GM21447 (cell line): ENCODE measurements around the gene SMARCAL1.

Experiments used
- ATAC-seq: cut with Tn5 transposase; IDR thresholded peaks from one replicate; pipeline ENCODE4 v1.9.1; 2021; ENCODE audit not compliant: unreplicated experiment

SMARCAL1 gene

GRCh38 chr2:216392018-216392562, 20.2 kb upstream of the SMARCAL1 start:
- no peak for ATAC-seq

- ATAC-seq, result no peak
Measured at GRCh38 chr2:216392945-216393840, 19.1 kb upstream of the SMARCAL1 start.

- ATAC-seq, result no peak
Measured at GRCh38 chr2:216394881-216395280, 17.4 kb upstream of the SMARCAL1 start.

DNA sequence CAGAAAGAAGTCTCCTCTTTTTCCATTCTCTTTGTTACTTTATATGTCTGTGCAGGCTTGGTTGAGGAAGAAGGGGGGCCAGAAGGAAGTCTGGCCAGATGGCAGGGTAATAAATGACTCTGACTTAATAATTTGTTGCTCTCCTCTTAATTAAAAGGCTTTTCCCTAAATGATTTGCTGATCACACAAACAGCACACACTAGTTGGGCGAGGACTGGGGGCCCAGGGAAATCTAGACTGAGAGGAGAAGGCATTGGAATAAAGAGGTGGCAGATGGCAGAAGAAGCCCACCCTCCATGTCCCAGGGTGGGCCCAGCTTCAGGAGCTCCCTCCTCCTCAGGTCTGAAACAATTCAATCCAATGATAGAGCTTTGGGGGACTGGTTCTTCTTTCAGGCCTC, 12.7 kb upstream of the SMARCAL1 start:
- no peak for ATAC-seq

- ATAC-seq, result no peak
Measured at GRCh38 chr2:216402751-216403150, 9.5 kb upstream of the SMARCAL1 start.

DNA sequence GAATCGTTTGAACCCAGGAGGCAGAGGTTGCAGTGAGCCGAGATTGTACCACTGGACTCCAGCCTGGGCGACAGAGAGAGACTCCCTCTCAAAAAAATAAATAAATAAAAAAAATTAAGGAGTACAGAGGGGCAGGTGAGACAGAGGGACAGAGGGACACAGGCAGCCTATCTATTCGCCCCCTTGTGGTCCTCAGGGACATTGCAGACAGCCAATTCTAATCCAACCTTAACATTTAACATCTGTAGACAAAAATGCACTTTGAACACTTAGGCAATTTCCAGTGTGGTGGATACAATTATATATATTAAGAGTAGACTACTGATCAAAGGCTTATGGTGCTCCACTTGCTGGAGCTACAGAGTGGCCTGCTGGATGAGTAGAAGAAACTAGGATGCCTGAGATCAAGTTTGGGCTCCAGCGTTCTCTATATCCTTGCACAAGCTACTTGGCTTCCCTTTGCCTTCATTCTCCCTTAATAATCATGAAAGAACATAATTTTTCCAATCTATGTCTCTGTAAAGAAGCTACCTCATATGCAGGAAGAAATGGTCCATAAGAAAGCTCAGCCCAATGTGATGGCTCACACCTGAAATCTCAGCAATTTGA, 8.2 kb upstream of the SMARCAL1 start:
- ATAC-seq, result peak; percentile 66

DNA sequence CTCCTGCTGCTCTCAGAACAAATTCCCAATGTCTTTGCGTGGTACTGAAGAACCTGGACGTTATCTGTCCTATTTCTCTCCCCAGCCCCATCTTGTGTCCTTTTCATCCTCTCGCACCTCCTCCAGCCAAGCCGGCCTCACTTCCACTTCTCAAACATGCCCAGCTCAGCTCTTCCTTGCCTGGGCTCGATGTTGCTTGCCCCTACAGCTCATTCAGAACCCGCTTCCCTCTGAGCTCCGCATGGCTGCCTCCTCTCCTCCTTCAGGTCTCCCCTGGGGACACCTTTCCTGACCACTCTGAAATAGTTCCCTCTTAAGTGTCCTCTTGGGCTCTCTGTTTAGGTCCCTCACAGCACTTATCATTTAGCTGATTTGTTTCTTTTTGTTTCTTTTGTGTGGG, 6.7 kb upstream of the SMARCAL1 start:
- ATAC-seq, result no peak

GRCh38 chr2:216406826-216407225, 5.5 kb upstream of the SMARCAL1 start:
- ATAC-seq, result no peak

- no peak for ATAC-seq
Measured at GRCh38 chr2:216408426-216409290, 3.6 kb upstream of the SMARCAL1 start.

GRCh38 chr2:216410550-216410949, 1.7 kb upstream of the SMARCAL1 start:
- ATAC-seq, result no peak

DNA sequence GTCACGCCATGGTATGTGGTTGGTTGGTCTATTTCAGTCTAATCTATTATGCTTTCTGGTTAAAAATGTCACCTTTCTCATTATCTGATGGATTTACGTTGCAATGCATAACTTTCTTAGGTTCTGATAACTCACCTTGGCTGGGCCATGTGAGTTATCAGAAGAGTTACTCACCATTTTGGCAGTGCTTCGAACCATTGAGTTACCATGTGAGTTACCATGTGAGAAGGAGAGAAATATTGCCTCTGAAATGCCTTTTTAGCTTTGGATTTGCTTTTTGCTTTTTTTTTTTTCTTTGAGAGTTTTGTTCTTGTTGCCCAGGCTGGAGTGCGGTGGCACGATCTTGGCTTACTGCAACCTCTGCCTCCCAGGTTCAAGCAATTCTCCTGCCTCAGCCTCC, 1.6 kb downstream of the SMARCAL1 start:
- no peak for ATAC-seq

DNA sequence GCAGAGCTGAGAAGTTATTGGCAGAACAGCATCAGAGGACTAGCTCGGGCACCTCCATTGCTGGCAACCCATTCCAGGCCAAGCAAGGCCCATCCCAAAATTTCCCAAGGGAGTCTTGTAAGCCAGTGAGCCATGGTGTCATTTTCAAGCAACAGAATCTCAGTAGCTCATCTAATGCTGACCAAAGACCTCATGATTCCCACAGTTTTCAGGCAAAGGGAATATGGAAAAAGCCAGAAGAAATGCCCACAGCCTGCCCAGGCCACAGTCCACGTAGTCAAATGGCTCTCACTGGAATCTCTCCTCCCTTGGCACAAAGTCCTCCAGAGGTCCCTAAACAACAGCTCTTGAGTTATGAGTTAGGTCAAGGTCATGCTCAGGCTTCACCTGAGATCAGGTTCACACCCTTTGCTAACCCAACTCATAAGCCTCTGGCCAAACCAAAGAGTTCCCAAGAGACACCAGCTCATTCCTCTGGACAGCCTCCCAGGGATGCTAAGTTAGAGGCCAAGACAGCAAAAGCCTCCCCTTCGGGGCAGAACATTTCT, 2.6 kb downstream of the SMARCAL1 start:
- ATAC-seq, result no peak

DNA sequence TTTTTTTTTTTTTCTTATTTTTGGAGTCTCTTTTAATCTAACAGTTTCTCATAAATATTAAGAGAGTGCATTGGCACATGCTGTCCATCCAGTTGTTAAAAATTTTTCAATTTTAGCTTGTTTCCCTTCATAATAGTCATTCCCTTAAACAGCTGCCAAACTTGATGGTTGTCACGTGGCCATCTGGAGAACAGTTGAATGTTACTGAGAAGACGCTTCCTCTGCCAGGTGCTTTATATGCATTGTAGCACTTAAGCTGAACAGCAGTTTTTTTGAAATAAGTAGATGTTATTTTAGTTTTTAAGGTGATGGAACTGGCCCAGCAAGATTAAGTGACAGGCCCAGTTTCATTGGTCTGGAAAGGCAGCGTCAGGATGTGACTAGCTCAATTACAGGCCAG, 3.3 kb downstream of the SMARCAL1 start:
- no peak for ATAC-seq

GRCh38 chr2:216416571-216417307, 4.5 kb downstream of the SMARCAL1 start:
- ATAC-seq, result no peak

GRCh38 chr2:216418981-216419380, 6.7 kb downstream of the SMARCAL1 start:
- no peak for ATAC-seq

DNA sequence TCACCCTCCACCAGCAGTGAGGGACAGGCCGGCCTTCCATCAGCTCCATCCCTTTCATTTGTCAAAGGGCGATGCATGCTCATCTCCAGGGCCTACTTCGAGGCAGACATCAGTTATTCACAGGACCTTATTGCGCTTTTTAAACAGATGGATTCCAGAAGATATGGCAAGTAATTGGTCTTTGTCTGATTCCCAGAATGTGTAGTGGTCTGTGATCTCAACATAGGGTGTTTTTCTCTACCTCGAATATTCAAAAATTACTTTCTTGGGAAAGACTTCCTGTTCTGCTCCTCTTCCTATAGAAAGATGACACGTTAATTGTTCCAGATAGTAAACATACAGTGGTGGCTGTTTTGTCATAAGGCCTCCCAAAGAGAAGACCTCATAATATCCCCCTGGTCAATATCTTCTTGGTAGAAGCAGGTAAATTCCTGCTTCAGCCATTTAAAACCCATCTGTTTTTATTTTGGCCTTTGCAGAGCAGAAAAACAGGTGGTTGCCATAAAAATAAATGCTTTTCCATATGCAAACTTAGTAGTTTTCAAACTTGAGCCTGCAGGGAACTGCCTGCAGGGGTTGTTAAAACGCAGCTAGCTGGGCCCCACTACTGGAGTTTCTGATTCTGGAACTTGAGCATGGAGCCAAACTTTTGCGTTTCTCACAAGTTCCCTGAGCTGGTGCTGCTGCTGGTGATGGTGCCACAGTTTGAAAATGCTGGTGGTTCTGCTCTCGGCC, 8.2 kb downstream of the SMARCAL1 start:
- no peak for ATAC-seq

DNA sequence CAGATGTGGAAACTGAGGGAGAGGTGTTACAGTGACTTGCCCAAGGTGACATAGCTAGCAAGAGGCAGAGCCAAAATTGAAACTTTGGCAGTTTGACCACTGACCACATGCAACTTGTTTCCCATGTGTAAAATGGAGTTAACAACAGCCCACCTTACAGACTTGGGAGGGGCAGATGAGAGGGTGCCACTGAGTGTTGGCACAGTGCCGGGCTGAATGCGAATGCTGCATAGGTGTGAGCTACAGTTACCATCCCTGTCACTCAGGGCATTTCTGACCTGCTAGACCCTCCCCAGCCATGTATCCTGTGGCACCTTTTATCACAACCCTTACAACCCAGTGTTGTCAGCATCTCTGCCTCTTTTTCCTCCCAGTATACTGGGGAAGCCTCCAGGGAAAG, 10.8 kb downstream of the SMARCAL1 start:
- no peak for ATAC-seq

DNA sequence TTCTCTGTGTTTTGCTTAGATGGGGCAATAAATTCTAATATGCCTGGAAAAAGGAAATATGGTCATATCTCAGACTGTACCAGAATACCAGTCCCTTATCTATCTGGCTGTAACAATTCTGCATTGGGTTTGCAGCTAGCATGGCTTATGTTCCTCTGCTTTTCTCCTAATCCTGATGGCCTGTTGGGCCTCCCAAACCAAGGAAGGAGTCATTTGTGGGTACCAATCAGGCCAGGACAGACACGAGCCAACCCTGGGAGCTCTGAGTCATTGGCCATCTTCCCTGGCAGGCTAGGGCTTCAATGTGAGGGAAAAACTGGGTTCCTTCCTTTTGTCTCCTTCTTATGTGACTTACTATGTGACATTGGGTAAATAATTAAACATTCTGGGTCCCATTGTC, 12.0 kb downstream of the SMARCAL1 start:
- no peak for ATAC-seq

DNA sequence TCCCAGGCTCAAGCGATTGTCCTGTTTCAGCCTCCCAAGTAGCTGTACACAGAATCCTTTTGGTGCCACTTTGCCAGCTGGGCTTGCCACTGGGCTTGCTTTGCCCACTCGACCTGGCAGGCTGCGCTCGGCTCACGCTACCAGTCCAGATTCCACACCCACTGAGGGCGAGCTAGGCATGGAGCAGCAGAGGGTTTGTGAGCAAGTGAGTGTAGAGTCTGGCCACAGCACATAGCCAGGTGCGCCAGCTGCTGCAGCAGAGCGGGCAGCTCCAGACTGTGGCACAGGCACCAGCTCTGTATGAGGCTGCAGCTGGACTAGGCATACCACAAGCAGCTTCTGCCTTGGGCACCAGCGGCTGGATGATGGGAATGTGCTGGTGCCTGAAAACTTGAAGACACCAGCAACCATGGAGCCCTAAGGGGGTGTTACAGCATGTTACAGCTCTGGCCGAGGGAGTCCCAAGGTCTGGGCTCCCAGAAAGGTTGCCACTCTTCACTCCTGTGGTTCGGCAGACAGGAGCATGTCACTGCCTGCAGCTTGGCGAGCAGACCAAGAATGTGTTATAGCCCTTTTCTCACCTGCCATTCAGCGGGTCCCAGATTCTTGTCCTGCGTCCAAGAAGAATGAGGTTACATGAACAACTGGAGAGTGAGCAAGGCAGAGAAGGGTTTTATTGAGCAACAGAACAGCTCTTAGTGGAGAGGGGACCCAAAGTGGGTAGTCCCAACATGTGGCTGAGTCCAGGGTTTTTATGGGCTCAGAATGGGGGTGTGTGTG, 12.9 kb downstream of the SMARCAL1 start:
- ATAC-seq, result no peak
